D341Med (cell line): ENCODE measurements around the gene PILRA.
"Not testable (repeated sequence)": the region's sequence is repeated elsewhere in the genome, so short reads cannot be mapped to it uniquely, and the experiment has no call there.

Experiments used
- DNase-seq: peaks from one replicate; pipeline ENCODE4 v3.0.0; 2012; ENCODE audit warnings: low spot score

The PILRA gene

GRCh38 chr7:100380196-100380595 lies 6.9 kb downstream of the PILRA start:
- DNase-seq, result no peak

GRCh38 chr7:100381531-100382233 lies 8.4 kb downstream of the PILRA start:
- DNase-seq, result not testable (repeated sequence)

- DNase-seq, result not testable (repeated sequence)
Measured at GRCh38 chr7:100382234-100382853, 9.1 kb downstream of the PILRA start.

GRCh38 chr7:100384628-100385294 lies 11.5 kb downstream of the PILRA start:
- no peak for DNase-seq

GRCh38 chr7:100386940-100387339 lies 13.7 kb downstream of the PILRA start:
- DNase-seq, result no peak

DNA sequence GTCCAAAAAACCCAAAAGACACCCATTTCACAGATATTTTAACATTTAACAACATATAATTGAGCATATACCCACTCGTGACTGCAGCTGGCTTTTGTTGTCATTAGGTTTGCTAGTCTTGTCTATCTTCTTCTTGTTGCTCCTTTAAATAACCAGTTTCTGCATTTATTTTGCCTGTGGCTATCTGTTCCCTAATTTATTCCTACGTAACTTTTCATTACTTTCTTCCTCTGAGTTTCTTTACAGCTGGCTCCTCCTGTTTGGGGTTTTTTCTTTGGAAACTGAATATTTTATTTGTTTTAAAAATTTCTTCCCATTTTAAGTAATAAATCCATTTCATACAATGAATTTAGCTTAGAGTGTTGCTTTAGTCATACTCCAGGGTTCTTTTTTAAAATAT lies 14.4 kb downstream of the PILRA start:
- DNase-seq, result no peak

- DNase-seq, result no peak
Measured at GRCh38 chr7:100389437-100390088, 16.3 kb downstream of the PILRA start.

DNA sequence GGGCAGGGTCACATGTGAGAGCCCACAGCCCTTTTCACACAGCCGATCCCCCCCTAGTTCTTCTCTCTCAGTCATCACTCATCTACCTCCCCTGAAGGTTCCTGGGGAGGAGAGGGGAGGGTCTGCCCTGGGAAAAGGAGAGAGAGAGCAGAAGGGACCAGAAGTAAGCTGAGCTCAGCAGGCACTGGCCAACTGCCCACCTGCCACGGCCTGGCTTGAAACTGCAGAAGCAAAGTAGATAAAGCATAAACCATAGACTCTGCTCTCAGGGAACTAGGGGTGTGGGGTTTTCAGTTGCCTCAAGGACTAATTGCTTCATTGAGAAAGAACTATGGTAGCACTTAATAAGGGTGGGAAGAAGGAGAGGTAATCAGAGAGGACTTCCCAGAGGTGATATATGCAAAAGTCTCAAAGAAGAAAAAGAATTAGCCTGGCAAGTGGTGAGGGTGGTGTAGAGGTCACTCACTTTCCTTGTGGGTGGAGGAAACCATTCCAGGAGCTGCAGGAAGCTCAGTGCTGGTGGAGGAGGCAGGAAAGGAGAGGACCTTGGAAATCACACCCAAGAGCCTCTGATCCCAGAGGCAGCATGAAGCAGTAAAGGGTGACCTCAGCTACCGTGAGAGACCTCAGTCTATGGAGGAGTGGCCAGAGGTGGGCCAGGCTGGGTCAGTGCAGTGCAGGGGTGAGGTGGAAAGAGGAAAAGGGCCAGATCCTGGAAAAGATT lies 17.2 kb downstream of the PILRA start:
- no peak for DNase-seq

DNA sequence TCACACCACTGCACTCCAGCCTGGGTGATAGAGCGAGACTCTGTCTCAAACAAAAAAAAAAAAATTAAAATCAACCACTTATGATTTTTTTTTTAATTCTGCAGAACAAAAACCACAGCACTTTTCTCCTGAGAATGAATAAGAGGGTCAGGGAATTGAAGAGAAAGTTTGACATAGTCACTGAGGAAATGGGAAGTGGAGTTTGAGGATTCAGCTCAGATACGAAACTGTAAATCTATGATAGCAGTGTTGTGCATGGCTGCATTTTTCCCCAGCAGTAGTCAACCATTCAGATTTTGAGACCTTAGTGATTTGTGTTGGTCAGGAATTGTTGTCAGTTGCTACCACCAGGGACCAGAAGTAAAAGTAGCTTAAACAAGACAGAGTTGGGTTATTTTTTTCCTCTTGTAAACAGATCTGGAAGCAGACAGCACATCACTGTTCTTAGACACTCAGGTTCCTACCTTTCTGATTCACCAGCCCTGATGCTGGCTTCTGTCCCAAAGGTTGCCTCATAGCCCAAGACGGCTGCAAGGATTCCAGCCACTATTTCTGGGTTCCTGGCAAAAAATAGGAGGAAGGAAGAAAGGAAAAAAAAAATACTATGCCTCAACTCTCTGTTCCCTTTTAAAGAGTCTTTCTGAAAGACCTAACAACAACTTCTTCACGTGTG lies 20.1 kb downstream of the PILRA start:
- no peak for DNase-seq

- DNase-seq, result no peak
Measured at GRCh38 chr7:100394077-100394476, 20.8 kb downstream of the PILRA start.

DNA sequence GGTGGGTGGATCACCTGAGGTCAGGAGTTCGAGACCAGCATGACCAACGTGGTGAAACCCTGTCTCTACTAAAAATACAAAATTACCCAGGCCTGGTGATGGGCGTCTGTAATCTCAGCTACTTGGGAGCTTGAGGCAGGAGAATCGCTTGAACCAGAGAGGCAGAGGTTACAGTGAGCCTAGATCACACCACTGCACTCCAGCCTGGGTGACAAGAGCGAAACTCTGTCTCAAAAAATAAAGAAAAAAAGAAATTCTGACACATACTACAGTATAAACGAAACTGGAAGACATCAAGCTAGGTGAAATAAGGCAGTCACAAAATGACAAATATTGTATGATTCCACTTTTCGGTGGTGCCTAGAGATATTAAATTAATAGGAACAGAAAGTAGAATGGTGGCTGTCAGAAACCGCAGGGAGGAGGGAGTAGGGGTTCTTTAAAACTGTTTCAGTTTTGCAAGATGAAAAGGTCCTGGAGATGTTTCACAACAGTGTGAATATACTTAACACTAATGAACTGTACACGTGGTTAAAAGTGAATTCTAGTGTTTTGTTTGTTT lies 23.2 kb downstream of the PILRA start:
- no peak for DNase-seq

DNA sequence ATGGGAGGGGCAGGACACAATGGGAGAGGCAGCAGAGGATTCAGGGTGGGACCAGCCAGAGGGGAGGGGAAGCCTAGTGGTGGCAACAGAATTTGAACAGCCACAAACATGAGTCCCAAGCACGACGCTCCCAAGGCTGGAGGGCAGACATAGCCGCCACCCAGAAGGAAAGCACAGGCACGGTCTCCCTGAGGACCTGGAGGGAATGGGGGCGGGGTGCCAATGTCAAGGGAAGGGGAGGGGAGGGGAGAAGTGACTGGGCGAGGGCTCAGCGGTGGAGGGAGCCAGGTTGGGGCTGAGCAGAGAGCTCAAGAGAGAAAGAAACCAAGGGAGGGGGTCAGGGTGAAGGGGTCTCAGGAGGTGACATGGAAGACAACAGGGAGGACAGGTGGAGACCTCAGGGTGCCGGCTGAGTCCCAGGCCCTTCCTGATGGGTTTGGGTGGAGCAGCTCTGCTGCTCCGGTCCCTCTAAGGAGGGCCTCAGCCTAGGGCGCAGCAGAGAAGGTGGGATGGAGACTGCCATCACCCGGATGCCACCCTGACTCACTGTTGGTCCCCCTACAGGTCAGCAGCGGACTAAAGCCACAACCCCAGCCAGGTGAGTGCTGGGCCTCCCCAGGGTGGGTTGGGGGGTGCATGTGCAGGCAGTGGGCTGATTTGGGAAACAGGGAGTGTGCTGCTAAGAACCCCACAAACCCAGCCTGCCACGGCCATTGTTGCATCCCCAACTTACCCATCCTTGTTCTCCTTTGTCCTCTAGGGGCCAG lies 24.2 kb downstream of the PILRA start:
- no peak for DNase-seq

DNA sequence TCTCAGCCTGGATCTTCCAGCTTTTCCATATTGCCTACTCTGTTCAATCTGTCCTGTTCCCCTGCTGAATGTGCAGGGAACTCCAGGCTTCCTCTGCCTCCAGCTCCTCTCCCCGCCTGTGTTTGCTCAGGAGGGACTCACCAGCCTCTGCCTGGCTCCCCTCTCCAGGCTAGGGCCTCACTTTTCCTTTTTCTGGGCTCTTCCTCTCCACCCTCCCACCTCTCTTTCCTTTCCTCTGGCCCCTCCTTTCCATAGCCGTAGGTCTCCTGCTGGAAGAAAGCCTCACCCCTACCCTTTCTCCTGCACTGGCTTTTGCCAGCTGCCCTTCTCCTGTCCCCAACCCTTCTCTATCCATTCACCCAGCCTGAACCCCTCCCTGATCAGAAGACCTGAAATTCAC lies 25.0 kb downstream of the PILRA start:
- DNase-seq, result no peak

DNA sequence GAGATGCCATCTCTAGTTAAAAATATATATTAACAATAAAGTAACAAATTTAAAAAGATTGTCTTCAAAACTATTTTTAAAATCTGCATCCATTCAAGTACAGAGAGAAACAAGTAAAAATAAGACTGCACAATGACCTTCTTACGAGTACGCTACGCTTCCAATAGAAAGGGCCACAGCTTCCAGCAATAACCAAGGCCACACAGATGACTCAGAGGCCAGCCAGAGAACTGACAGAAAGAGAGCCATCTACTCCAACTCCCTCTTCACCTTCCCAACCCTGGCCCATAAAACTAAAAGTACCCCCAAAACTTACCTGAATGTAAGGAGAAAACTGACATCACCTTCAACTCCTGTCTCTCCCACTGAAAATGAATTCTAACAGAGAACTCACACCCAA lies 26.8 kb downstream of the PILRA start:
- DNase-seq, result no peak

DNA sequence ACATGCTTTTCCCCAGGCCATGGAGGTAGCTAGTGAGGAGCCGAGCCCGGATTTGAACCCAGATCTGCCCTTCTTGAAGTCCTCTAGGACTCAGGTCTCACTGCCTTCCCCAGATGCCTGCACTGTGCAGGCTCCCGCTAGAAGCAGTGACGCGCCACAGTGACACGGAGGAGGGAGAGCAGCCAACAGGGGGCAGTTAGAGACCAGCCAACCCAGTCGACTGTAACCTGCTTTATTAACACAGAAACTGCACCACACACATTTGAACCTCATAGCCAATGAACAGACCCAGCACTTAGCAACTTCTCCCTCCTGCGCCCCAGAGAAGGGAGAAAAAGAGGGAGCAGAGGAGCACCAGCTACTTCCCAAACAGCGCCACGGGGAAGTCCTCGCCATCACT lies 27.4 kb downstream of the PILRA start:
- peak; percentile 52 for DNase-seq

GRCh38 chr7:100401811-100402210 lies 28.5 kb downstream of the PILRA start:
- DNase-seq, result no peak

DNA sequence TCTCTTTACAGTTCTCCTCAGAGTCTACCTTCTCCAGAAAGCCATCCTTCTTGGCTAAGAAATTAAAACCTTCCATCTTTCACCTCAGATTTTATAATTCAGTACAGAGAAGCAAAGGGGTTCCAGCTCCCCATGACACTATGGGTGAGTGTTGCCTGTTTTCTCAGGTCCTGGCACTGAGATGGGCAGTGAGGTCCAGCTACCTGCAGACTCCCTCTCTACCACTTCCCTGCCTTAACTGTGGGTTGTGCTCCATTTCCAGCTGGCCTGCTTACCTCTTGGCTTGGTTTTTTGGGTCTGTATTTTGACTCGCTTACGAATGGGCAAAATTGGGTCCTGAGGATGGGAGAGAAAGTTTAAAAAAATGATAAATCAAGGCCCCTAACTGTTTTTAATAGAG lies 29.0 kb downstream of the PILRA start:
- DNase-seq, result no peak

- no peak for DNase-seq
Measured at GRCh38 chr7:100406767-100407166, 33.5 kb downstream of the PILRA start.

GRCh38 chr7:100407285-100408180 lies 34.2 kb downstream of the PILRA start:
- peak; percentile 70 for DNase-seq

GRCh38 chr7:100411101-100411500 lies 37.8 kb downstream of the PILRA start:
- DNase-seq, result no peak
